GM18499 (cell line): ENCODE measurements around the gene ZFYVE16.
"Not testable (repeated sequence)": the region's sequence is repeated elsewhere in the genome, so short reads cannot be mapped to it uniquely, and the experiment has no call there.

ENCODE experiments used
- ATAC-seq: cut with Tn5 transposase; IDR thresholded peaks from one replicate; pipeline ENCODE4 v1.9.1; 2021; ENCODE audit warnings: moderate number of reproducible peaks; ENCODE audit not compliant: insufficient read depth, unreplicated experiment

Gene ZFYVE16

GRCh38 chr5:80408484-80409366 is 861 bp downstream of the ZFYVE16 start:
- ATAC-seq, result peak; percentile 14

GRCh38 chr5:80409367-80409966 is 1.6 kb downstream of the ZFYVE16 start:
- ATAC-seq, result no peak

- ATAC-seq, result no peak
Measured at GRCh38 chr5:80411589-80412219, 3.8 kb downstream of the ZFYVE16 start.

- ATAC-seq, result no peak
Measured at GRCh38 chr5:80414113-80414512, 6.2 kb downstream of the ZFYVE16 start.

- ATAC-seq, result no peak
Measured at GRCh38 chr5:80417973-80418372, 10.1 kb downstream of the ZFYVE16 start.

- not testable (repeated sequence) for ATAC-seq
Measured at GRCh38 chr5:80424365-80424764, 16.5 kb downstream of the ZFYVE16 start.

GRCh38 chr5:80435476-80435875 is 27.6 kb downstream of the ZFYVE16 start:
- ATAC-seq, result no peak

GRCh38 chr5:80437326-80437725 is 29.5 kb downstream of the ZFYVE16 start:
- no peak for ATAC-seq

- no peak for ATAC-seq
Measured at GRCh38 chr5:80438739-80439138, 30.9 kb downstream of the ZFYVE16 start.

- ATAC-seq, result no peak
Measured at GRCh38 chr5:80439213-80439612, 31.3 kb downstream of the ZFYVE16 start.

GRCh38 chr5:80442742-80443141 is 34.9 kb downstream of the ZFYVE16 start:
- no peak for ATAC-seq

- ATAC-seq, result no peak
Measured at GRCh38 chr5:80453366-80453765, 45.5 kb downstream of the ZFYVE16 start.

- no peak for ATAC-seq
Measured at GRCh38 chr5:80463269-80463668, 55.4 kb downstream of the ZFYVE16 start.

- ATAC-seq, result no peak
Measured at GRCh38 chr5:80466669-80467485, 59.0 kb downstream of the ZFYVE16 start.

- no peak for ATAC-seq
Measured at GRCh38 chr5:80468131-80468530, 60.3 kb downstream of the ZFYVE16 start.

- not testable (repeated sequence) for ATAC-seq
Measured at GRCh38 chr5:80470631-80471030, 62.8 kb downstream of the ZFYVE16 start.

- no peak for ATAC-seq
Measured at GRCh38 chr5:80474929-80475328, 67.1 kb downstream of the ZFYVE16 start.

- ATAC-seq, result no peak
Measured at GRCh38 chr5:80479713-80480112, 71.8 kb downstream of the ZFYVE16 start.

GRCh38 chr5:80480354-80480753 is 72.5 kb downstream of the ZFYVE16 start:
- ATAC-seq, result no peak
